Left renal cortex interstitium (tissue), 4 donors: ENCODE measurements around the gene ZBTB18. TPM values are rescaled to one million over a fixed set of nuclear protein-coding genes. Genes with fewer than 3 reads are reported as not detected.
"Not testable (repeated sequence)": the region's sequence is repeated elsewhere in the genome, so short reads cannot be mapped to it uniquely, and the experiment has no call there.

Source experiments
- DNase-seq, 4 donors: peaks; one replicate each; pipeline ENCODE4 v3.0.0-alpha.2; 2013; ENCODE audit warnings: low read depth in 4 of 4, low spot score in 2 of 4, missing footprints in 1 of 4
- polyA plus RNA-seq, 4 donors: library from polyadenylated mRNA; unstranded; fragments of 120-200 nt; gene quantifications; one replicate each; pipeline ENCODE4 v1.2.1, GENCODE V29; 2013; ENCODE audit not compliant: insufficient read length in 4 of 4

The ZBTB18 gene
- polyA plus RNA-seq, 4 donors, result 21.3 to 26.8 (median 24.9) TPM

GRCh38 chr1:244041466-244042120 is 9.5 kb upstream of the ZBTB18 start:
- DNase-seq, result no peak

- no peak for DNase-seq
Measured at GRCh38 chr1:244042293-244042692, 8.8 kb upstream of the ZBTB18 start.

GRCh38 chr1:244044423-244044822 is 6.7 kb upstream of the ZBTB18 start:
- no peak for DNase-seq

- not testable (repeated sequence) for DNase-seq
Measured at GRCh38 chr1:244046254-244046653, 4.8 kb upstream of the ZBTB18 start.

- DNase-seq, result no peak
Measured at GRCh38 chr1:244046907-244047611, 4.0 kb upstream of the ZBTB18 start.

- DNase-seq, result no peak
Measured at GRCh38 chr1:244047621-244048255, 3.3 kb upstream of the ZBTB18 start.

- peak in 3 of 4 donors; percentile 93 to 96 (median 96) for DNase-seq
Measured at GRCh38 chr1:244048256-244049161, 2.6 kb upstream of the ZBTB18 start.

GRCh38 chr1:244049162-244050013 is 1.7 kb upstream of the ZBTB18 start:
- DNase-seq, result no peak

- no peak for DNase-seq
Measured at GRCh38 chr1:244050014-244050834, 859 bp upstream of the ZBTB18 start.

GRCh38 chr1:244052016-244052727 is 1.1 kb downstream of the ZBTB18 start:
- no peak for DNase-seq

- no peak for DNase-seq
Measured at GRCh38 chr1:244052728-244053312, 1.7 kb downstream of the ZBTB18 start.

GRCh38 chr1:244053831-244054230 is 2.7 kb downstream of the ZBTB18 start:
- DNase-seq, result no peak

GRCh38 chr1:244054247-244054923 is 3.3 kb downstream of the ZBTB18 start:
- no peak for DNase-seq

GRCh38 chr1:244054924-244055263 is 3.8 kb downstream of the ZBTB18 start:
- DNase-seq, result no peak

- DNase-seq, result no peak
Measured at GRCh38 chr1:244056577-244056976, 5.5 kb downstream of the ZBTB18 start.

- no peak for DNase-seq
Measured at GRCh38 chr1:244057474-244058385, 6.6 kb downstream of the ZBTB18 start.
